Ishikawa (cell line): Measurements from ENCODE around the gene TMIGD3.

Experiments
- CEBPB ChIP-seq: IDR thresholded peaks from 2 replicates; pipeline ENCODE4 v1.6.1; 2012
- CREB1 ChIP-seq: IDR thresholded peaks from 2 replicates; pipeline ENCODE4 v1.6.1; 2012; ENCODE audit warnings: low read depth
- EGR1 ChIP-seq: IDR thresholded peaks from 2 replicates; pipeline ENCODE4 v1.6.1; 2012
- EP300 ChIP-seq: IDR thresholded peaks from 2 replicates; pipeline ENCODE4 v1.6.1; 2012; ENCODE audit warnings: borderline replicate concordance
- FOXM1 ChIP-seq: IDR thresholded peaks from 2 replicates; pipeline ENCODE4 v1.6.1; 2012; ENCODE audit warnings: low read depth, borderline replicate concordance
- MAX ChIP-seq: IDR thresholded peaks from 2 replicates; pipeline ENCODE4 v1.6.1; 2012
- NFIC ChIP-seq: IDR thresholded peaks from 2 replicates; pipeline ENCODE4 v1.6.1; 2012
- RAD21 ChIP-seq: IDR thresholded peaks from 2 replicates; pipeline ENCODE4 v1.6.1; 2012; ENCODE audit warnings: low read depth
- REST ChIP-seq: IDR thresholded peaks from 2 replicates; pipeline ENCODE4 v1.6.1; 2012; ENCODE audit warnings: low read depth, mild to moderate bottlenecking
- TAF1 ChIP-seq: IDR thresholded peaks from 2 replicates; pipeline ENCODE4 v1.6.1; 2012; ENCODE audit warnings: low read depth, mild to moderate bottlenecking
- TCF12 ChIP-seq: IDR thresholded peaks from 2 replicates; pipeline ENCODE4 v1.6.1; 2012; ENCODE audit warnings: low read depth
- TEAD4 ChIP-seq: IDR thresholded peaks from 2 replicates; pipeline ENCODE4 v1.6.1; 2012
- USF1 ChIP-seq: IDR thresholded peaks from 2 replicates; pipeline ENCODE4 v1.6.1; 2012
- YY1 ChIP-seq: IDR thresholded peaks from 2 replicates; pipeline ENCODE4 v1.6.1; 2012; ENCODE audit warnings: low read depth
- ZBTB7A ChIP-seq: IDR thresholded peaks from 2 replicates; pipeline ENCODE4 v1.6.1; 2012; ENCODE audit warnings: low read depth

Gene TMIGD3

GRCh38 chr1:111520053-111520452 lies 16.6 kb upstream of the TMIGD3 start:
- no peak for TF ChIP-seq TAF1
- no peak for TF ChIP-seq EP300
- TF ChIP-seq RAD21, result no peak
- no peak for TF ChIP-seq CEBPB
- TF ChIP-seq CREB1, result no peak
- TF ChIP-seq NFIC, result no peak
- no peak for TF ChIP-seq TEAD4
- no peak for TF ChIP-seq TCF12
- TF ChIP-seq REST, result no peak
- TF ChIP-seq EGR1, result no peak
- no peak for TF ChIP-seq MAX
- TF ChIP-seq USF1, result no peak
- TF ChIP-seq ZBTB7A, result no peak
- no peak for TF ChIP-seq YY1
- no peak for TF ChIP-seq FOXM1

GRCh38 chr1:111517469-111518225 lies 14.2 kb upstream of the TMIGD3 start:
- no peak for TF ChIP-seq EGR1
- TF ChIP-seq NFIC, result no peak
- no peak for TF ChIP-seq ZBTB7A
- no peak for TF ChIP-seq CREB1
- TF ChIP-seq TEAD4, result no peak
- no peak for TF ChIP-seq RAD21
- no peak for TF ChIP-seq USF1
- no peak for TF ChIP-seq EP300
- no peak for TF ChIP-seq FOXM1
- TF ChIP-seq YY1, result no peak
- no peak for TF ChIP-seq CEBPB
- TF ChIP-seq REST, result no peak

GRCh38 chr1:111516005-111516535 lies 12.6 kb upstream of the TMIGD3 start:
- no peak for TF ChIP-seq TCF12
- no peak for TF ChIP-seq NFIC
- TF ChIP-seq CEBPB, result no peak
- no peak for TF ChIP-seq REST
- no peak for TF ChIP-seq RAD21
- TF ChIP-seq USF1, result no peak
- TF ChIP-seq EGR1, result no peak
- no peak for TF ChIP-seq YY1
- TF ChIP-seq TEAD4, result no peak
- TF ChIP-seq CREB1, result no peak
- no peak for TF ChIP-seq ZBTB7A
- no peak for TF ChIP-seq FOXM1
- no peak for TF ChIP-seq TAF1
- TF ChIP-seq EP300, result no peak
- no peak for TF ChIP-seq MAX
